ENCODE measurements around the gene KCTD10.

DNA sequence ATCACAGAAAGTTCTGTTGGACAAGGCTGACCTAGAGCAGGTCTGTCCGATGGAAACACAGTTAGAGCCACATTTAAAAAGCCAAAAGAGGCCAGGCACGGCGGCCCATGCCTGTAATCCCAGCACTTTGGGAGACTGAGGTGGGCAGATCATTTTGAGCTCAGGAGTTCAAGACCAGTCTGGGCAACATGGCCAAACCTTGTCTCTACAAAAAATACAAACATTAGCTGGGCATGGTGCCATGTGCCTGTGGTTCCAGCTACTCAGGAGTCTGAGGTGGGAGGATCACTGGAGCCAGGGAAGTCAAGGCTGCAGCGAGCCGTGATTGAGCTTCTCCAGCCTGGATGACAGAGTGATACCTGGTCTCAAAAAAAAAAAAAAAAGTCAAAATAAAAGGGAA is 15.3 kb upstream of the KCTD10 start:
- TF ChIP-seq TAF1 (IDR thresholded peaks at IDR 0.05; ENCODE audit: borderline replicate concordance, low read depth, low read length) (no peak), POLR2AphosphoS5 (IDR thresholded peaks at IDR 0.05; ENCODE audit: low read depth, low read length) (no peak), POLR2A (IDR thresholded peaks at IDR 0.05; ENCODE audit: low read depth, low read length) (no peak)
